Activated CD4-positive, alpha-beta T cell treated with anti-CD3 and anti-CD28 coated beads, Interleukin-2, Interleukin-4, amounts not matched to agents 100 ng/mL and 50 ng/mL, durations not matched to agents 16 hours and 8 hours (primary cell): Measurements from ENCODE around the gene IRX1.

Experiments
- DNase-seq: peaks from one replicate; pipeline ENCODE4 v3.0.0-alpha.2; 2020; ENCODE audit warnings: low spot score

Gene IRX1

GRCh38 chr5:3595006-3595961, at the start of gene IRX1:
IRX1 (plus strand) TSS chr5:3595832; CDS start chr5:3596106, 274 bp downstream.
- no peak for DNase-seq

- no peak for DNase-seq
Observed at GRCh38 chr5:3546028-3546427, 49.6 kb upstream of the IRX1 start.

- no peak for DNase-seq
Observed at GRCh38 chr5:3564116-3564515, 31.5 kb upstream of the IRX1 start.

- no peak for DNase-seq
Observed at GRCh38 chr5:3564827-3565518, 30.7 kb upstream of the IRX1 start.

GRCh38 chr5:3584724-3585531, 10.7 kb upstream of the IRX1 start:
- DNase-seq, result no peak

GRCh38 chr5:3590161-3590966, 5.3 kb upstream of the IRX1 start:
- DNase-seq, result no peak

- DNase-seq, result no peak
Observed at GRCh38 chr5:3590967-3591900, 4.4 kb upstream of the IRX1 start.

- no peak for DNase-seq
Observed at GRCh38 chr5:3592298-3592697, 3.3 kb upstream of the IRX1 start.

GRCh38 chr5:3593771-3594509, 1.7 kb upstream of the IRX1 start:
- DNase-seq, result no peak

- DNase-seq, result no peak
Observed at GRCh38 chr5:3594510-3595005, 1.1 kb upstream of the IRX1 start.

GRCh38 chr5:3596261-3596825, 711 bp downstream of the IRX1 start:
- no peak for DNase-seq

GRCh38 chr5:3596857-3597166, 1.2 kb downstream of the IRX1 start:
- DNase-seq, result no peak

GRCh38 chr5:3597167-3598007, 1.8 kb downstream of the IRX1 start:
- DNase-seq, result no peak

- DNase-seq, result no peak
Observed at GRCh38 chr5:3598207-3598606, 2.6 kb downstream of the IRX1 start.

- no peak for DNase-seq
Observed at GRCh38 chr5:3598769-3599211, 3.2 kb downstream of the IRX1 start.

GRCh38 chr5:3599226-3600105, 3.8 kb downstream of the IRX1 start:
- DNase-seq, result no peak
